Fibroblast of skin of left biceps (primary cell): Measurements from ENCODE around the gene NAE1.
"Not testable (repeated sequence)": the region's sequence is repeated elsewhere in the genome, so short reads cannot be mapped to it uniquely, and the experiment has no call there.

ENCODE experiments used
- DNase-seq, 2 experiments: peaks; one replicate each; pipeline ENCODE4 v3.0.0-alpha.2; 2013; ENCODE audit warnings: low read depth in 2 of 2

The NAE1 gene

DNA sequence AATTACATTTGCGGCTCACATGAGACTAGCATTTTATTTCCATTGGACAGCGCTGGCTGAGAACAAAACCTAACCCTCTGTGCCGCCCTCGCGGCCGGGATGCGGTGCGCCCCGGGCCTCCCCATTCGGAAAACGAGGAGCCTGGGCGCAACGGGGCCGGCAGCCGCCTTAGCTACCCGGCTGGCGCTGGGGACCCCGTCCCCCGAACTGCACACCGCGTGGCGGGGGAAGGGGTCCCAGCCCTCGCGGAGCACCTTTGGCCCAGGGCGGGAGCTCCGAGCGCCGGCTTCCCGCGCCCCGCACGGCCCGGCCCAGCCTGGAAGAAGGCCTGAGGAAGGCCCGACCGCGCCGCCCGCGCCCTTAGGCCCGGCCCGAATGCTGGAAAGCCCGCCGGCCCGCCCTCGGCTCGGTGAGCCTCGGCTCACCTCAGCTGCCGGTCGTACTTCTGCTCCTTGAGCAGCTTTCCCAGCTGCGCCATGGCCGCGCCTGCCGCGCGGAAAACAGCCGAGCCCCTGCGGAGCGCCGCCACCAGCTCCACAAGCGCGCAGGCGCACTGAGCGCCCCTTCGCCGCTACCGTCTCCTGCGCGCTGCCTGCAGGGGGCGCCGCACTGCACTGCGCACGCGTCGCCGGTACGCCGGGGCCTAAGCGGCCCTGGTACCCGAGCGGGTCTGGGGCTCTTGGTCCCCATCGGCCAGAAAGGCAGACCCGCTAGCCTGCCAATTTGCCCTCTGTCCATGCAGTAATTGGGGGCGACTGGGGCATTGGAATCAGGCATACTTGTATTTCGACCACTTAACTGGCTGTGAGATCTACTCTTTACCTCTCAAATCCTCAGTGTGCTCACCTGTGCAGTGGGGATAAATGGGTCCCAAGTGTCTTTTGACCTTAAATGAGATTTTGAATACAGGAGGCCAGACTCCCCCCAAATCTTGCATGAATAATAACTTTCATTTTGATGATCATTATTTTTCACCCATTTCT, at the start of gene NAE1:
NAE1 (minus strand) TSS at position 555 of the 983 bp plus-strand sequence; CDS start at position 478, 77 bp downstream.
- peak; percentile 62 to 66 for DNase-seq

DNA sequence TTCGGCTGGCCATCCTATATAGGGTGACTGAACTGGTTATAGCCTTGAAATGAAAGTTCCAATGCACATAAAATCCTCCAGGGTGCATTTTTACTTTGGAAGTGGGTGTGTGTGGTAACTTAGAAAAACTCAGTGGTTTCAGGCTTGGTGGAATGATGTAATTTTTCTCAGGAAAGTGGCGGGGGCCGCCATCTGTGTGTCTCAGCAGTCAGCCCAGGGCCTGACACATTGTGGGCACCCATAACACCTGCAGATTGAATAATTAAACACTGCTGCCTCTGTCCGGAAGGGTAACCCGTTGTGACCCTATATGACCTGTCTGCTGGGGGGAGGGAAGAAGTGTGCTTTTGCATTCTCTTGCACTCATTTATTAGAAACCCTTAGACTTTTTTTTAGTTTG, 47.3 kb upstream of the NAE1 start:
- DNase-seq = no peak

DNA sequence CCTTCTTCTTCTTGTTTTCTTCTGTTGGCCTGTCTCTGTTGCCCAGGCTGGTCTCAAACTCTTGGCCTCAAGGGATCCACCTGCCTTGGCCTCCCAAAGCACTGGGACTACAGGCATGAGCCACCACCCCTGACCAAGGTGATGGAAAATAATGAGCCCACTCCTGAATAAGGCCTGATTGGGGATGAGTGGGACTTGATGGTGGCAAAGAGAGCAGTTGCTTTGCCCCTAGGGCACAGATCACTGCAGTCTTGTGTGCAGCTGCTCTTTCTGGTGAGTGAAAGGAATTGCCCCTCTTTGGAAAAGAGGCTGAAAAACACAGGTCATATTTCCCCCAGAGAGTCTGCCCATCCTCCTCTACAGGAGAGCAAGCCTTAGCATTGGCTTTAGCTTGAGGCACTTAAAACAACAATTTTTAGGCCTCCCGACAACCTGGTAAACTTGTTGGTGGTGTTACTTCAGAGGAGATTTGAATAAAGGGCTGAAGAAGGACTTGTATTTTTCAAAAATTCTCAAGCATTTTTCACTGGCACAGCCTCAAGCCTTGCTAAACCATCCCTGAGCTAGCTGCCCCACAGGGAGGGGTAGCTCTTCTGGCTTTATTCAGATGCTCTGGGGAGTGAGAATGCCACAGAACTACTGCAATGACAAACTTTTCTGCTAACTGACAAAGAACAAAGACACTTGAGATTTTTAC, 43.5 kb upstream of the NAE1 start:
- no peak for DNase-seq

DNA sequence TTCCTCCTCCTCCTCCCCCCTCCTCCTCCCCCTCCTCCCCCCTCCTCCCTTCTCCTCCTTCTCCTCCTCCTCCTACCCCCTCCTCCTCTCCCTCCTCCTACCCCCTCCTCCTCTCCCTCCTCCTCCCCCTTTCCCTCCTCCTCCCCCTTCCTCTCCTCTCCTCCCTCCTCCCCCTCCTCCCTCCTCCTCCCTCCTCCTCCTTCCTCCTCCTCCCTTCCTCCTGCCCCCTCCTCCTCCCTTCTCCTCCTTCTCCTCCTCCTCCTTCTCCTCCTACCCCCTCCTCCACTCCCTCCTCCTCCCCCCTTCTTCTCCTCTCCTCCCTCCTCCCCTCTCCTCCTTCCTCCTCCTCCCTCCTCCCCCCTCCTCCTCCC, 42.9 kb upstream of the NAE1 start:
- DNase-seq = no peak

DNA sequence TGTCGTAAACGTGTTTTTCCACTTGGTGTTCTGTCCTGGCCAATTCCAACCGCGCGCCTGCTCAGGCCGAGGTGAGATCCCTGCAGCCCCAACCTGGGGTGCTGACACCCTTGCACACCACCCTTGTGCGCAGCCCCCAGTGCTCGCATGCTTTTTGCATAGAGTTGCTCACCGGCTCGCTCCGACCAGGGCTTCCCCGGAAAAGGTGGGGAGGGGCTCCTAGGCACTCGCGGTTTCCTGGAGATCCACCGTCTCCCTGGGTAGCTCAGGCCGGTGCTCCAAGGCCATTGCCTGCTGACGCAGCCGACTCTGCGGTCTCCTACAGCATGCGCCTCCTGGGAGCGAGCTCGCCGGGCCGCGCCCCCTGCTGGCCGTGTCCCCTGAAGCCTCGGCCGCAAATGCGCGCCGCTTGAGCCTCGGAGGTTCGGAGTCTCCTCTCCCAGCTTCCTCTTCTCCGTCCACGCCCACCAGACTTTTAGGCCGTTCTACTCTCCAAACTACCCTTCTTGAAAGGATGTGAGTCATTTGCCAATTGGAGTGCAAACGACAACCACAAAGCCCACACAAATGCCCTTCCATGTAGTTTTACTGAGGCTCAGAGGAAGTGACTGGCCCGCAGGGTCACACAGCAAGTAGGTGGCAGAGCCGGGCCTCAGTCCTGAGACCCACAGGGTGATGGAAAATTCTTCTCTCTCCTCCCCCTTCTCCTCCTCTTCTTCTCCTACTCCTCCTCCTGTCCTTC, 42.3 kb upstream of the NAE1 start:
- peak; percentile 96 for DNase-seq

DNA sequence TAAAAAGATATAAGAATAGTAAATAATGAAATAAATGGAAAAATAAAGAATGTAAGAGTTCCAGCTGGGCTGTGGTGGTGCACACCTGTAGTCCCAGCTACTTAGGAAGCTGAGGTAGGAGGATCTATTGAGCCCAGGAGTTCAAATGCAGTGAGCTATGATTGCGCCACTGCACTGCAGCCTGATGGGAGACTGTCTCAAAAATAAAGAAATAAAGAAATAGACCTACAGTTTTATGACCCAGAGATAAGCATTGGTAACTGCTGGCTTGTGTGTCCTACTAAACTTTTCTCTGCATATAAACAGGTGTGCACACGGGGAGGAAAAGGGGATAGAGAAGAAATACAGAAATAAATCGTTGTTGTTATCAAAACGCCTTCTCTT, 41.8 kb upstream of the NAE1 start:
- no peak for DNase-seq

DNA sequence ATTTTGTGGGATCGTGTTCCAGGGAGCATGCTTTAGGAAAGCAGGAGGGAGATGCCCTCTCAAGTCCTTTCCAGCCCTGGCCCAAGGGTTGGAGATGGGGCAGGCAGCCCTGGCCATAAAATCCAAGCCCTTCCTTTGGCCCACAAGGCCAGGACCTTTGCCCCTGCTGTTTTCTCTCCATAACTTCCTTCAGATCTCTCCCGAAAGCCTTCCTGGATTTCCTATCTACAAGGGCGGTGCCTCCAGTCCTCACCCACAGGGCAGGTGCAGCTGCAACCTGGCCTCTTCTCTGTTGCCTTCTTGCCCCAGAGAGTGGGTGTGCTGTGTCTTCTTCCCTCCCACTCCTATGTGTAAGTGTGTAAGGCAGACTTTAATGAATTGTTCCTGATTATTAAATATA, 41.1 kb upstream of the NAE1 start:
- DNase-seq = no peak

DNA sequence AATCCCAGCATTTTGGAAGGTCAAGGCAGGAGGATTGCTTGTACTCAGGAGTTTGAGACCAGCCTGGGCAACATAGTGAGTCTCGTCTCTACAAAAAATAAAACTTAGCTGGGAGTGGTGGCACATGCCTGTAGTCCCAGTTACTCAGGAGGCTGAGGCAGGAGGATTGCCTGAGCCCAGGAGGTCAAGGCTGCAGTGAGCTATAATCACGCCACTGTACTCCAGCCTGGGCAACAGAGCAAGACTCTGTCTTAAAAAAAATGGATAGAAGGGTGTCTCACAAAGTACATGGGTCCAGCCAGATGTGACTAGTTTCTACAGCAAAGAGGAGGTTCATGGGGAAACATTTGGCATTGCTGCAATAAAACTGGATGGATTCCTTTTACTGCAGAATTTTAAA, 40.6 kb upstream of the NAE1 start:
- DNase-seq = not testable (repeated sequence)

DNA sequence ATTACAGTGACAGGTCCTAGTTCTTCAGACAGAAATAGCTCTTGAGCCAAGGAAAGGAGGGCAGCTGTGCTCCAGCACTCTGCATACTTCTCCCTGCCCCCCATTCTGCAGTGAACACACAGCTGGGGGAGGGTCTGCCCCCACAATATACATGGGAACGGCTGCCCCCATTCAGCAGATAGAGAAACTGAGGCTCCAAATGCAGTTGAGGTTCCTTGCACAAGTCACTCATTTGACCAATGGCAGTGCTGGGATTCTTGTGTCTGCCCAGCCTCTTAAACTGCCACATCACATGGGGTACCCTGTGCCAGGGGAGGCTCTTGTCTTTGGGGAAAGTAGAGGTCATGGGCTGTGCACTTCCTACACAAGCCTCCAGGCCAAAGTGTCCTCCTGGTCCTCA, 38.6 kb upstream of the NAE1 start:
- no peak for DNase-seq

DNA sequence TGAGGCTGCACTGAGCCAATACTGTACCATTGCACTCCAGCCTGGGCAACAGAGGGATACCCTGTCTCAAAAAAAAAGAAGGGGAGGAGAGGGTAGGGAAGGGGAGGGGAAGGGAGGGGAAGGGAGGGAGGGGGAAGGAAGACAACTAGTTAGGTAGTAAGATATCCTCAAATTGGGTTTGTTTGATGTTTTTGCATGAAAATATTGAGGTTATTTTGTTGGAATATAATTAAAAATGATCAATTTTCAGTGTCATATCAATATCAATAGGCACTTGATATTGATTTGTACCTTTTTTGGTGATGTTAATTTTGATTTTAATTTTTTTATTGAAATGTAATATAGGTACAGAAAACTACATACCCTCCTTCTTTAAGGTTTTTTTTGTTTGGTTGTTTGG, 32.9 kb upstream of the NAE1 start:
- no peak for DNase-seq

DNA sequence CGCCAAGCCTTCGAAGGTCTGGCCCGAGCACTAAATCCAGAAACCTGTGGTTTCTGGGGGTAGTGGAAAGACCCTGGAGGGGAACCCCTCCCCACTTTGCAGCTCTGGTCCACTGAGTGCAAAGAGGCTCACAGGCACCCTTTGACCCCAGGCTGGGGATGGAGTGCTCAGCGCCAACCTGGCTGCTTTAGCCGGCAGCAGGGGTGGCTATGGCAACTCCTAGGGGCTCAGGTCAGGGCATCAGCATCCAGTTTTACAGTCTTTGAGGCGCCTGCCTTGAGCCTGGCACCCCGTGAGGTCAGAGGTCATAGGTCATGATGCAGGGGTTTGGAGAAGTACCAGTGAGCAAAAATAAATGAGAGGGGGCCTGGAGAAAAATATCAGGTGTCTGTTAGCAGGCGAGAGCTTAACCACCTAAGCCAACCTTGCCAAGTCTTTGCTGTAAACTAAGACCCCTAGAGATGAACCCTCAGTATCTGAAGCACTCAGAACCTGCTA, 31.3 kb upstream of the NAE1 start:
- no peak for DNase-seq

DNA sequence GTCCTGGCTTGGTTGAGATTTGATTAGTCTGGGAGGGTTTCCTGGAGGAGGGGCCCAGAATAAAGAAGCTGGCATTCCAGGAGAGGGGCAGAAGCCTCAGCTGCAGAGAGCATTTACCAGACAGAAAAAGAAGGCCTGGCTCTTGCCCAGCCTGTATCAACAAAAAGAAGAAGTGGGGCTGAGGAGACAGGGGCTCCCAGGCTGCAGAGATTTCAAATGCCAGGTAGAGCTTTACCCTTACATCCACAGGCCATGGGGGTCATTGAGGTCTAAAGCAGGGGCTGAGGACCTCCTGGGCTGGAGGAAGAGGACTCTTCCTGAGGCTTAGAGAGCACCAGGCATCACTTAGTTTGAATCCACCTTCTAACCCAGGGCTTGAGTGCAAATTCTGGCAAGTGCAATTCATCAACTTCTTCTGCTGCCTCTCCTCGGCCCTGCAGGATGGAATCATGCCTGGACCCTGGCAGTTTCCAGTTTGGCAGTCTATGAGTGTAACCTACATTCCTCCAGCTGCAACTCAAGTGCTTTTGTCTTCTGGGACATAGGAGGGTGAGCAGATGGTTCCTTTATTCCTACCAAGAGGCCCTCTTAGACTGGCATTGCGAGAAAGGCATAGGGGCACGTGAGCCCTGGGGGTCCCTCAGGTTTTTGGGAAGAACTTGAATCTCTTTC, 28.8 kb upstream of the NAE1 start:
- DNase-seq = no peak

DNA sequence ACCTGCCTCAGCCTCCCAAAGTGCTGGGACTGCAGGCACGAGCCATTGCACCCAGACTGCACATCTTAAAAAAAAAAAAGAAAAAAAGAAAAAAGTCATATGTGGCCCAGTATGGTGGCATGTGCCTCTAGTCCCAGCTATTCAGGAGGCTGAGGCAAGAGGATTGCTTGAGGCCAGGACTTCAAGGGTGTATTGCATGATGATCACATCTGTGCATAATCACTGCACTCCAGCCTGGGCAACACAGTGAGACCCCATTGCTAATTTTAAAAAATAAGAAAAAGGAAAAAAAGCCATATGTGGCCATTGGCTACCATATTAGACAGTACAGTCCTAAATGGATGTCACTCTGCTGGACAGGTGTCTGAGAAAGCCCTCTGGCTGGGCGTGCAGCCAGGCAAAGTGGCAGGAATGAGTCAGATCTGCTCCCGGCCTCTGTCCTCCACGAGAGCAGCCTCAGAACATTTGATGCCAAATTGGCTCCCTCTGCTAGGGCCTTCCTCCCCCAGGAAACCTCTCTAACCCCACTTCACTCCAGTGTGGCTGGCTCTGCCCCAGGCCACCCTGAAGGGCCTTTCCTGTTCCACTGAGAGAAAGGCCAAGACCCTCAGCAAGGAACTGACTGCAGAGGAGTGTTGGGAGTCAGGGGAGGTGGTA, 28.1 kb upstream of the NAE1 start:
- no peak for DNase-seq

DNA sequence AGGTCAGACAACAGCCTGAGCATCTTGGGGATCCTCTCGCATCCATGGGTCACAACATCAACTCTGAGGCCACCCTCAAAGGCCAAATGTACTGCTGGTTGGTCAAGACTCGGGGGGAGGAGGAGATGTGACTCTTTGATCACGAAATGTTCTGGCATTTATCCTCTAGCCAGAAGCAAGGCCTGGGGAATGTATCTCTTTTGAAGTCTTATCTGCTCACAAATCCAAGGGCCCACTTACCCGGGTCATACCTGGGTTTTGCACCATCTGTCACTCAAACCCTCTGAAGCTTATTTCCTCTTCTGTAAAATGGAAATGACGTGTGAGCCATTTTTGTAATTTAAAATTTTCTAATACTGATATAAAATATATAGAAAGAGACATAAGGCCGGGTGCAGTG, 26.7 kb upstream of the NAE1 start:
- DNase-seq = no peak

DNA sequence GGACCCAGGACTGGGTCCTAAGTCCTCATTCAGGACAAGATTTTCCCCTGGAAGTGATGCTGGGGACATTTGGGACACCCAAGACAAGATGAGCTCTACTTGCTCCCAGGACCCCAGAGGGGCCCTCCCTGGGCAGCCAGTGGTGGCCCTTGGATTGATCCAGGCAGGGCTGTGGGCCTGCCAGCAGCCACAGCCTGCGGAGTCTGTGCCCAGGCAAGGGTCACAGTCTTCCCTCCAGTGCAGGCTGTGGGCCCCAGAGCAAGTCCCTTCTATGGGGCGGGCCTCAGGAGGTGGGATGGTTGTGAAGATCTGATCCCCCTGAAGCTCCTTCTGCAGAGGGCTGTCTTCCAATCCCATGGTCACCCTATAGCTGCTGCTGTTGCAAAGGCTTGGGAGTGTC, 26.0 kb upstream of the NAE1 start:
- no peak for DNase-seq

DNA sequence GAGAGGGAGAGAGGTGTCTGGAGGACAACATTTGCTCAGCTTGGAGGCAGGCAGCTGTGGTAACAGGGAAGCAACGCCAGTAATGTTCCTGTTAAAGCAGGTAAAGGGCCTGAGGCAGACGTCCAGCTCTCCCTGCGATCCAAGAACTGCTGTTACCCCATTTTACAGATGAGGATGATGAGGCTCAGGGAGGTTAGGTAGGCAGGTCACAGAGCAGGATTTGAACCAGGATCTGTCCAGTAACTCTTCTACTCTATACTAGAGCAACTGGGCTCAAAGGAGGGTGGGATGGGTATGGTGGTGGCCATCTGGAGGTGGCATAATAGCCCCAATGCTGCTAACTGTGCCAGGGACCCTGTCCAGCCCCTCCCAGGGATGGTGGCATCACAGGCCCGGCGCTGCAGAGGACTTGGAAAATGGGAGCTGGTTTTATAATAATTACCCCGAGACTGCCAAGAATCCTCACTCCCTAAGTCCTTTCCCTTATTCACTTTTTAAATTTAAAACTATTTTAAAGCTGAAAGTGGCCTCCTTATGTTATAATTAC, 25.5 kb upstream of the NAE1 start:
- no peak for DNase-seq

DNA sequence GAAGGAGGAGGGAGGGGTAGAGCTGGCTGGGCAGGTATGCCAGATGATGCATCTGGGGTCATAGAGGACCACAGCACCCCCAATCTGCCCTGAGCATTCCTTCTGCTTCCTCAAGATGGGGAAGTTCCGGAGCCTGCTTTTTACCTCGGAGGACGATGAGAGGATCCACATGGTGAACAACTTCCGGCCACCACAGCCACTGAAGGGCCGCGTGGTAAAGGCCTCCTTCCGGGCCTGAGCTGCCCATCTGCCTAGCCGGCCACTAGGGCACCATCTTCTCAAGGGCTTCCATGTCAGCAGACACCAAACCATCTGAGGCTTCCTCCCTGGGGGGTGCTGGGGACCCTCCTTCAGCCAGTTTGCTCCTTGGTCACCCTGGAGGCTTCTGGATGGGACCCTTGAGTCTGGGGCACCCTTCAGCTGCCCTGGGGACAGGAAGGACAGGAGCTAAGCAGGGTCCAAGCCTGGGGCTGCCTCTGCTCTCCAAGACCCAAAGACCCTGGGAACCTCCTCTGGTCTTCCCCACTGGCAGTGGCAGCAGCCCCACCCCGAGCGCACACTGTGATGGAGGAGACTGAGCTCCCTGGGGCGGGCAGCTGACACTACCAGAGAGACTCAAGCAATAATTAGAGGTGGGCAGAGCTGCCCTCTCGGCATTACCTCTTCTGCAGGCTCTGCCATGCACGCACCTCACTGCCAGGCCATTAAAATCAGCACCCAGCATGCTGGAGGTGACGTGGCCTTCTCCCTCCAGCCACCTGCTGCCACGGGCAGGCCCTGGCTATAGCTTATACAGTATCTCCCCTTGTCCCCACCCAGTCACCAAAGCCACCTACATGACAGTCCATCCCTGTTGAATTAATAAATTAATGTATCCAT, 22.7 kb upstream of the NAE1 start:
- DNase-seq = no peak

DNA sequence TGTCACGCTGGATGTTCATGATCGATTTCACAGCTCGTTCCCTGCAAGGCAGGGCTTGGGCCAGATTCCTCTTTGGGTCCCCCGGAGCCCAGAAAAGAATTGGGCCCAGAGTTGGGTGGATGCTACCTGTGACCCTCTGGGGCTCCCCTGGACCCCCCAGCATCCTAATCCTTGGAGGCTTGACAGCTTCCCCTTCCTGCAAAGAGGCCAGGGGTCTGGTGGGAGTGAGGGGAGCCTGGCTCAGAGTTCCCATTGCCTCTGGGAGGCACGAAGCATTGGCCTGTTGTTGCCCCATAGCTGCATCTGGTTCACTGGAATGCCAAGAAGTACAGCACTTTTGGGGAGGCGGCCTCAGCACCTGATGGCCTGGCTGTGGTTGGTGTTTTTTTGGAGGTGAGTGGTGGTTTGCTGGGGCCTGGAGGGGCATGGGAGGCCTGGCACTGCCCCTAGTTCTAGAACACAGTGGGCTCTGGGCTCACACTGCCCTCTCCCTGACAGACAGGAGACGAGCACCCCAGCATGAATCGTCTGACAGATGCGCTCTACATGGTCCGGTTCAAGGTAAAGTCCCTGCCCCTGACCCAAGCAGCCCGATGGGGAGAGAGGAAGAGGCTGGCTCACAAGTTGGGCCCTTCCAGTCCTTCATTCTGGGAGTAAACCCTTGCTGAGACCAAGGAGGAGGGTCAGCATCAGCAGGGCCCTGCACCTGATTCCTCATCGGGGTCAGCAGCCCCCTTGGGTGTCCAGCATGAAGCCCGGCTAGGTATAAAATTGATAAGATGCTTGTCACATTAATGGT, 20.6 kb upstream of the NAE1 start:
- DNase-seq = no peak
